PC-3 (cell line): ENCODE data around the gene AKAP8. TPM values are rescaled to one million over a fixed set of nuclear protein-coding genes. Genes with fewer than 3 reads are reported as not detected.

Source experiments
- ATAC-seq: fragments of 200-7000 bp; cut with Tn5 transposase; 2 replicates; pipeline ENCODE4 v1.9.1; 2020; ENCODE audit warnings: mild to moderate bottlenecking, moderate library complexity
- BruUV-seq: library from RNA; stranded (reverse); fragments of 400-500 nt; replicated peaks from 2 replicates; lab custom pipeline; 2021; lab: Mats Ljungman, UMichigan
- CTCF ChIA-PET: fragments of 300-600 bp; sonication (Branson Sonifier 250); formaldehyde crosslinking; loops from one replicate; lab custom pipeline; 2022; ENCODE audit warnings: antibody characterized with exemption; lab: Charles Lee
- POLR2A ChIA-PET: fragments of 300-600 bp; sonication (Branson Sonifier 250); formaldehyde crosslinking; loops from one replicate; lab custom pipeline; 2022; ENCODE audit warnings: antibody characterized with exemption; ENCODE audit not compliant: unreplicated experiment; lab: Charles Lee
- DNase-seq: peaks from one replicate; pipeline ENCODE4 v3.0.0-alpha.2; 2015
- H2AFZ ChIP-seq: fragments of 300-600 bp; sonication (generic); 2 replicates; pipeline ENCODE4 v1.6.0; 2016; ENCODE audit warnings: antibody characterized with exemption, low read length
- H3F3A ChIP-seq: fragments of 300-600 bp; sonication (generic); one replicate; pipeline ENCODE4 v1.6.0; 2017; ENCODE audit warnings: antibody characterized with exemption, low read length, control low read depth, mild to moderate bottlenecking; ENCODE audit not compliant: unreplicated experiment
- H3K27ac ChIP-seq: fragments of 300-600 bp; sonication (generic); 2 replicates; pipeline ENCODE4 v1.5.1; 2016; ENCODE audit warnings: mild to moderate bottlenecking, low read length
- H3K27me3 ChIP-seq: fragments of 300-600 bp; sonication (generic); 2 replicates; pipeline ENCODE4 v1.6.1; 2016; ENCODE audit warnings: low read length, mixed read lengths
- H3K36me3 ChIP-seq: fragments of 300-600 bp; sonication (generic); 2 replicates; pipeline ENCODE4 v1.6.1; 2016; ENCODE audit warnings: low read depth, mixed run types, low read length, mixed read lengths
- H3K4me1 ChIP-seq: fragments of 300-600 bp; sonication (generic); 2 replicates; pipeline ENCODE4 v1.5.1; 2016; ENCODE audit warnings: low read length; ENCODE audit not compliant: insufficient read depth
- H3K4me2 ChIP-seq: fragments of 300-600 bp; sonication (generic); 2 replicates; pipeline ENCODE4 v1.6.0; 2016; ENCODE audit warnings: low read length
- H3K4me3 ChIP-seq: fragments of 300-600 bp; sonication (generic); 2 replicates; pipeline ENCODE4 v1.5.1; 2016; ENCODE audit warnings: mild to moderate bottlenecking, low read length, mixed read lengths
- H3K79me2 ChIP-seq: fragments of 300-600 bp; sonication (generic); 2 replicates; pipeline ENCODE4 v1.6.1; 2017; ENCODE audit warnings: low read length, mixed read lengths
- H3K9ac ChIP-seq: fragments of 300-600 bp; sonication (generic); 2 replicates; pipeline ENCODE4 v1.6.0; 2016; ENCODE audit warnings: mild to moderate bottlenecking, low read length
- H3K9me2 ChIP-seq: fragments of 300-600 bp; sonication (generic); replicated peaks from 2 replicates; pipeline ENCODE4 v1.6.1; 2016; ENCODE audit warnings: mixed run types, low read length, mixed read lengths
- H3K9me3 ChIP-seq: fragments of 300-600 bp; sonication (generic); 2 replicates; pipeline ENCODE4 v1.6.1; 2016; ENCODE audit warnings: low read length, mixed read lengths
- H4K20me1 ChIP-seq: fragments of 300-600 bp; sonication (generic); 2 replicates; pipeline ENCODE4 v1.6.1; 2016; ENCODE audit warnings: low read length, mixed read lengths
- CTCF ChIP-seq: fragments of 300-600 bp; sonication (generic); conservative IDR thresholded peaks from 2 replicates; pipeline ENCODE4 v1.5.1; 2017; ENCODE audit warnings: antibody characterized with exemption, low read depth, mild to moderate bottlenecking, low read length
- EZH2 ChIP-seq: fragments of 300-600 bp; sonication (generic); IDR thresholded peaks from one replicate; pipeline ENCODE4 v1.6.1; 2017; ENCODE audit warnings: antibody characterized with exemption, mild to moderate bottlenecking, low read length; ENCODE audit not compliant: unreplicated experiment
- EZH2phosphoT487 ChIP-seq: fragments of 300-600 bp; sonication (generic); IDR thresholded peaks from 2 replicates; pipeline ENCODE4 v1.6.1; 2018; ENCODE audit warnings: mild to moderate bottlenecking, antibody characterized with exemption, low read length, borderline replicate concordance
- intact Hi-C: fragments of 100-400 bp; cut with micrococcal nuclease; formaldehyde crosslinking; loops from 2 replicates; pipeline ENCODE4 v1.9.0; 2023
- total RNA-seq: library from RNA; depleted of rRNA; stranded (reverse); fragments of >200 nt; gene quantifications from 2 replicates; pipeline ENCODE4 v1.2.3, GENCODE V29; 2014

Gene AKAP8
- total RNA-seq, 1 experiment from 2014 or later: 36.3 TPM

GRCh38 chr19:15378534-15379082 lies 979 bp downstream of the AKAP8 start:
- ATAC-seq: peak; percentile 5; the same call in 1 of the 2 replicates
- peaks cover 21% of the 10 kb centered on the region for H3K4me1 ChIP-seq
- H3K27ac ChIP-seq: peak overlapping the region; percentile 70
- no peaks in the 10 kb centered on the region for H3K27me3 ChIP-seq
- TSS peak; percentile 59 for BruUV-seq
- intact Hi-C loops: loop anchor here (1.0 kb wide), 1 partner anchor 41 kb away; no protein-coding TSS in a partner anchor
- H3K9me2 ChIP-seq: no peaks in the 10 kb centered on the region
- H3K9me3 ChIP-seq: no peaks in the 10 kb centered on the region
- H4K20me1 ChIP-seq: peaks cover 33% of the 10 kb centered on the region
- peaks cover 58% of the 10 kb centered on the region for H3K79me2 ChIP-seq
- no peak for TF ChIP-seq EZH2phosphoT487
- no peak for TF ChIP-seq EZH2
- TF ChIP-seq CTCF: no peak
- ChIA-PET POLR2A (interaction anchor here (0.5 to 2.7 kb wide), 4 partner anchors 40 to 1958 kb away, joined by 3 to 24 read pairs (median 14); partner anchors contain the start of gene AKAP8L), CTCF (no interaction called here)
- H3F3A ChIP-seq: peaks cover 10% of the 10 kb centered on the region
- peak overlapping the region; percentile 89 for H3K9ac ChIP-seq
- H3K4me2 ChIP-seq: peak overlapping the region; percentile 86
- H3K4me3 ChIP-seq: peak overlapping the region; percentile 88
- DNase-seq: peak; percentile 43
- H2AFZ ChIP-seq: peak overlapping the region; percentile 84
- peaks cover 13% of the 10 kb centered on the region; the same call in 1 of the 2 replicates for H3K36me3 ChIP-seq

- Histone ChIP-seq H3K27me3 (no peaks in the 10 kb centered on the region), H3K36me3 (peaks cover 36% of the 10 kb centered on the region), H3K27ac (no peak overlapping the region), H3K9ac (no peak overlapping the region), H3K9me3 (no peaks in the 10 kb centered on the region), H3K4me2 (no peak overlapping the region), H3K4me1 (peaks cover 11% of the 10 kb centered on the region), H3F3A (no peaks in the 10 kb centered on the region), H4K20me1 (peaks cover 33% of the 10 kb centered on the region), H2AFZ (no peak overlapping the region), H3K4me3 (no peak overlapping the region), H3K9me2 (no peaks in the 10 kb centered on the region), H3K79me2 (peaks cover 78% of the 10 kb centered on the region)
- TF ChIP-seq EZH2phosphoT487: no peak
- no peak for TF ChIP-seq CTCF
- no peak for TF ChIP-seq EZH2
- ATAC-seq (no peak), DNase-seq (no peak)
- ChIA-PET POLR2A (no interaction called here), CTCF (no interaction called here)
- BruUV-seq: no TSS peak
- intact Hi-C loops: no loop called here
Observed at GRCh38 chr19:15374796-15375440, 4.7 kb downstream of the AKAP8 start.

- TF ChIP-seq EZH2: no peak
- no peak for TF ChIP-seq EZH2phosphoT487
- TF ChIP-seq CTCF: no peak
- peaks cover 38% of the 10 kb centered on the region for H3K36me3 ChIP-seq
- no TSS peak for BruUV-seq
- no peak for ATAC-seq
- H4K20me1 ChIP-seq: peaks cover 33% of the 10 kb centered on the region
- H2AFZ ChIP-seq: no peak overlapping the region
- ChIA-PET POLR2A (no interaction called here), CTCF (no interaction called here)
- no peaks in the 10 kb centered on the region for H3K9me2 ChIP-seq
- no peak for DNase-seq
- intact Hi-C loops: no loop called here
- no peak overlapping the region for H3K9ac ChIP-seq
- H3K27me3 ChIP-seq: no peaks in the 10 kb centered on the region
- peaks cover 76% of the 10 kb centered on the region for H3K79me2 ChIP-seq
- H3F3A ChIP-seq: no peaks in the 10 kb centered on the region
- no peak overlapping the region for H3K4me3 ChIP-seq
- H3K4me2 ChIP-seq: no peak overlapping the region
- no peaks in the 10 kb centered on the region for H3K9me3 ChIP-seq
- peaks cover 11% of the 10 kb centered on the region for H3K4me1 ChIP-seq
- H3K27ac ChIP-seq: no peak overlapping the region
Observed at GRCh38 chr19:15374105-15374651, 5.4 kb downstream of the AKAP8 start.
